CD14-positive monocyte (primary cell): Measurements from ENCODE around the gene SPTBN1. TPM values are rescaled to one million over a fixed set of nuclear protein-coding genes. Genes with fewer than 3 reads are reported as not detected.

Experiments
- DNase-seq, 3 donors: peaks; one replicate each; pipeline ENCODE4 v3.0.0-alpha.2; 2011 to 2022
- H2AFZ ChIP-seq: 2 replicates; pipeline ENCODE4 v1.6.0; 2012; ENCODE audit warnings: mild to moderate bottlenecking, low read depth, low read length, inconsistent platforms; ENCODE audit not compliant: insufficient read depth, poor library complexity, severe bottlenecking
- H3K27ac ChIP-seq, 2 donors: 1 replicate in 1 of 2; 2 replicates in 1 of 2; pipeline ENCODE4 v1.5.1; 2012 to 2013; ENCODE audit warnings: low read length in 2 of 2, control low read depth in 1 of 2, inconsistent platforms in 1 of 2, low read depth in 1 of 2, mild to moderate bottlenecking in 1 of 2
- H3K27me3 ChIP-seq, 2 donors: one replicate each; pipeline versions ENCODE4 v1.6.0 to v1.6.1; 2011 to 2013; ENCODE audit warnings: low read length in 2 of 2; ENCODE audit not compliant: control insufficient read depth in 2 of 2, insufficient read depth in 2 of 2
- H3K36me3 ChIP-seq, 2 donors: replicated peaks in 1 of 2; 1 replicate in 1 of 2; 2 replicates in 1 of 2; pipeline versions ENCODE4 v1.5.1 to v1.6.1; 2012 to 2013; ENCODE audit warnings: low read length in 2 of 2, control low read depth in 1 of 2, inconsistent platforms in 1 of 2, mild to moderate bottlenecking in 1 of 2; ENCODE audit not compliant: insufficient read depth in 2 of 2, control insufficient read depth in 1 of 2
- H3K4me1 ChIP-seq, 2 donors: 1 replicate in 1 of 2; 2 replicates in 1 of 2; pipeline versions ENCODE4 v1.5.1 to v1.6.1; 2012 to 2013; ENCODE audit warnings: low read length in 2 of 2, control low read depth in 1 of 2, inconsistent platforms in 1 of 2, mild to moderate bottlenecking in 1 of 2, moderate library complexity in 1 of 2; ENCODE audit not compliant: insufficient read depth in 2 of 2, control insufficient read depth in 1 of 2
- H3K4me2 ChIP-seq: replicated peaks from 2 replicates; pipeline ENCODE3; 2012; ENCODE audit warnings: low read length, moderate library complexity, mild to moderate bottlenecking; ENCODE audit not compliant: poor library complexity, severe bottlenecking; ENCODE audit errors: extremely low read depth
- H3K4me3 ChIP-seq, 3 experiments: fragments of 200-600 bp in 1 of 3; sonication (generic) in 1 of 3; replicated peaks in 1 of 3; 1 replicate in 2 of 3; 2 replicates in 1 of 3; pipeline ENCODE4 v1.5.1; 2011 to 2013; ENCODE audit warnings: low read length in 3 of 3, mild to moderate bottlenecking in 3 of 3, control low read depth in 2 of 3, low read depth in 2 of 3, inconsistent platforms in 1 of 3, moderate library complexity in 1 of 3
- H3K79me2 ChIP-seq: 2 replicates; pipeline ENCODE4 v1.6.0; 2012; ENCODE audit warnings: mild to moderate bottlenecking, control low read depth, inconsistent platforms, low read length, moderate library complexity; ENCODE audit not compliant: insufficient read depth
- H3K9ac ChIP-seq: 2 replicates; pipeline ENCODE4 v1.6.0; 2017; ENCODE audit warnings: low read length, mild to moderate bottlenecking; ENCODE audit not compliant: insufficient read depth, poor library complexity, severe bottlenecking
- H3K9me3 ChIP-seq, 2 donors: replicated peaks in 1 of 2; 1 replicate in 1 of 2; 2 replicates in 1 of 2; pipeline versions ENCODE4 v1.5.1 to v1.6.1; 2012 to 2013; ENCODE audit warnings: low read length in 2 of 2, control low read depth in 1 of 2; ENCODE audit not compliant: control insufficient read depth in 1 of 2, insufficient read depth in 1 of 2
- H4K20me1 ChIP-seq: 2 replicates; pipeline ENCODE4 v1.6.0; 2012; ENCODE audit warnings: mild to moderate bottlenecking, low read length, control low read depth, moderate library complexity; ENCODE audit not compliant: insufficient read depth
- H3K27ac Mint-ChIP-seq, 7 donors: one replicate each; pipeline ENCODE4 v1.8.0; 2020; ENCODE audit warnings: mild to moderate bottlenecking in 7 of 7, mixed read lengths in 7 of 7, moderate library complexity in 6 of 7, inconsistent platforms in 2 of 7
- H3K27me3 Mint-ChIP-seq, 3 donors: one replicate each; pipeline ENCODE4 v1.8.0; 2021 to 2022; ENCODE audit warnings: low read depth in 3 of 3, mild to moderate bottlenecking in 3 of 3, mixed read lengths in 3 of 3, moderate library complexity in 3 of 3, inconsistent platforms in 1 of 3
- H3K36me3 Mint-ChIP-seq, 2 donors: one replicate each; pipeline ENCODE4 v1.8.0; 2020; ENCODE audit warnings: mixed read lengths in 2 of 2, inconsistent platforms in 1 of 2, mild to moderate bottlenecking in 1 of 2
- H3K4me1 Mint-ChIP-seq: one replicate; pipeline ENCODE4 v1.8.0; 2020; ENCODE audit warnings: mild to moderate bottlenecking, mixed read lengths
- H3K4me3 Mint-ChIP-seq, 2 donors: one replicate each; pipeline ENCODE4 v1.8.0; 2020; ENCODE audit warnings: mild to moderate bottlenecking in 2 of 2, mixed read lengths in 2 of 2, moderate library complexity in 1 of 2
- H3K9me3 Mint-ChIP-seq, 7 donors: one replicate each; pipeline ENCODE4 v1.8.0; 2020 to 2022; ENCODE audit warnings: mixed read lengths in 7 of 7, mild to moderate bottlenecking in 6 of 7, moderate library complexity in 6 of 7, inconsistent platforms in 2 of 7
- CTCF ChIP-seq: fragments of 200-600 bp; IDR thresholded peaks from one replicate; pipeline ENCODE4 v1.8.0; 2022; ENCODE audit warnings: antibody characterized with exemption, mild to moderate bottlenecking
- WGBS: methylation state at CpG from one replicate; pipeline ENCODE4 v1.1.5; 2013; ENCODE audit warnings: missing lambda C conversion rate; ENCODE audit not compliant: insufficient coverage; 5-methylcytosine and 5-hydroxymethylcytosine counted together
- intact Hi-C, 2 donors: fragments of 100-400 bp; cut with micrococcal nuclease; formaldehyde crosslinking; loops; one replicate each; pipeline versions ENCODE4 v1.15.0 to v1.15.1; 2023
- polyA plus RNA-seq, 3 donors: library from polyadenylated mRNA; depleted of rRNA in 1 of 3; unstranded in 2 of 3; stranded (reverse) in 1 of 3; fragments of 300-500 nt in 2 of 3; fragments of >200 nt in 1 of 3; fragmentation: Illumina TruSeq in 2 of 3; gene quantifications; 1 replicate in 2 of 3; 2 replicates in 1 of 3; pipeline ENCODE4 v1.2.3, GENCODE V29; 2012 to 2021

SPTBN1 gene
- polyA plus RNA-seq, 3 donors, result 0.79 to 2.8 (median 1.7) TPM

DNA sequence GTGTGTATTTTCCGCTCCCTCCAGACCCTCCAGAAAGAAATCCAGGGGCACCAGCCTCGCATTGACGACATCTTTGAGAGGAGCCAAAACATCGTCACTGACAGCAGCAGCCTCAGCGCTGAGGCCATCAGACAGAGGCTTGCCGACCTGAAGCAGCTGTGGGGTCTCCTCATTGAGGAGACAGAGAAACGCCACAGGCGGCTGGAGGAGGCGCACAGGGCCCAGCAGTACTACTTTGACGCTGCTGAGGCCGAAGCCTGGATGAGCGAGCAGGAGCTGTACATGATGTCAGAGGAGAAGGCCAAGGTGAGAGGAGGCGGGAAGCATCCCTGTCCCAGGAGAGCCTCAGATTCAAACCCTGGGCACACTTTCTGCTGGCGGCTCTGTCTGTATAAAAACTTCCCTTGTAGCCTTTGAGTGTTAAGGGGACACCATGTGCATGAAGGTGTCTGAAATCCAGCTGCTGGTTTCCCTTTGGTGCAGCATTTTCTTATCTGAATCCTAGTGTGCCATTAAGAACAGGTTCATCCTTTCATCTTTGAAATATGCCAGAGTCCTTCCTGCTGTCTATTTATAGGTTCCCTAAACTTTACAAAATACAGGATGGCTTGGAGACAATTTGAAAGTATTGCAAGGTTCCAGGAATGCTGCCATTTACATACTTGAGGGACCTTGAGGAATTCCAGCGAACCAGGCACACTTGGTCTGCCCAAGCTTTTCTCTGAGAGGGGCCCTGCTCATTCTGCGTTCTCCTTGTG lies 190.2 kb downstream of the SPTBN1 start:
- 98% methylated on average over 15 of the region's 16 CpGs for WGBS
- Histone ChIP-seq H3K4me2 (no peak overlapping the region), H3K9me3 (no peaks in the 10 kb centered on the region), H3K4me1 (no peaks in the 10 kb centered on the region), H4K20me1 (no peaks in the 10 kb centered on the region), H2AFZ (no peak overlapping the region), H3K27me3 (no peaks in the 10 kb centered on the region), H3K4me3 (no peak overlapping the region), H3K9ac (no peak overlapping the region), H3K27ac (no peak overlapping the region), H3K36me3 (peaks cover 82 to 96% of the 10 kb centered on the region in 2 donors), H3K79me2 (no peaks in the 10 kb centered on the region)
- TF ChIP-seq CTCF, result no peak
- no peak for DNase-seq
- Mint-ChIP-seq H3K9me3 (no peaks in the 10 kb centered on the region), H3K27ac (peak overlapping the region in 3 of 7 donors; percentile 55 to 81 (median 59)), H3K4me3 (no peak overlapping the region), H3K4me1 (no peaks in the 10 kb centered on the region), H3K36me3 (peaks cover 90 to 95% of the 10 kb centered on the region in 2 donors), H3K27me3 (no peaks in the 10 kb centered on the region)
- intact Hi-C loops, result no loop called here

DNA sequence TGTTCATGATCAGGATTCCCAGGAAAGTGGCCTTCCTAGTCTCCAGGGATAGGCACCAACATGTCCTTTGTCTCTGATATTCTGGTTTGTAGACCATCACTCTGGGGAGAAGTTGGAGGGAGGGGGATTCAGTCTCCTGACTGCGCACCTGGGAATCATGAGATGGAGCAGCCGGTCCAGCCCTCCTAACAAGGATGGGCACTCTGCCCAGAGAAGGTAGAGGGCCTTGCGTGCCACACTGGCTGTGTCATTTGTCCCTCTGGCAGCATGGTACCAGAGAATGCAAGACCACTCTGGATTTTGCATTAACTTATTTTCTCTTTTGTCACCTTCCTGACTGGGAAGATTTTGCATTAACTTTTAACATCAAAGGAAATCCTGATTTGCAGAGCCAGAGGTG lies 192.1 kb downstream of the SPTBN1 start:
- Histone ChIP-seq H3K9me3 (no peaks in the 10 kb centered on the region), H3K4me2 (no peak overlapping the region), H3K27ac (no peak overlapping the region), H3K36me3 (peaks cover 92 to 100% of the 10 kb centered on the region in 2 donors), H3K4me3 (no peak overlapping the region), H4K20me1 (no peaks in the 10 kb centered on the region), H3K4me1 (no peaks in the 10 kb centered on the region), H3K79me2 (no peaks in the 10 kb centered on the region), H3K9ac (no peak overlapping the region), H2AFZ (no peak overlapping the region), H3K27me3 (no peaks in the 10 kb centered on the region)
- 100% methylated on average over 3 of the region's 3 CpGs for WGBS
- Mint-ChIP-seq H3K27me3 (no peaks in the 10 kb centered on the region), H3K36me3 (peaks cover 89 to 94% of the 10 kb centered on the region in 2 donors), H3K27ac (peak overlapping the region in 1 of 7 donors; percentile 27), H3K9me3 (no peaks in the 10 kb centered on the region), H3K4me1 (no peaks in the 10 kb centered on the region), H3K4me3 (no peak overlapping the region)
- no peak for DNase-seq
- intact Hi-C loops, result no loop called here
- no peak for TF ChIP-seq CTCF
